ENCODE measurements around the gene SPNS1. TPM values are rescaled to one million over a fixed set of nuclear protein-coding genes. Genes with fewer than 3 reads are reported as not detected.

Gene SPNS1
- total RNA-seq, 1 donor from 2014 or later, result 59.3 TPM

DNA sequence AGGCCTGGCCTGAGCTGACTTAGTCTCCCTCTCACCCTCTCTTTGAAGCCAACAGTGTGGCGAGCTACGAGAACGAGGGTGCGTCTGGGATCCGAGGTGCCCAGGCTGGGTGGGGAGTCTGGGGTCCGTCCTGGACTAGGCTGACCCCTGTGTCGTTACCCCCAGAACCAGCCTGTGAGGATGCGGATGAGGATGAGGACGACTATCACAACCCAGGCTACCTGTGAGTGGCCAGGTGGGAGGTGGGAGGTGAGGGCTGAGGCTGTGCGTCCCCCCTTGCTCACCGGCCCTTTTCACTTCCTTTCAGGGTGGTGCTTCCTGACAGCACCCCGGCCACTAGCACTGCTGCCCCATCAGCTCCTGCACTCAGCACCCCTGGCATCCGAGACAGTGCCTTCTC, 11.9 kb downstream of the SPNS1 start:
- Histone ChIP-seq H3K4me1 (no peaks in the 10 kb centered on the region), H3K27ac (no peak overlapping the region), H3K4me3 (no peak overlapping the region), H3K9me3 (no peaks in the 10 kb centered on the region), H3K36me3 (peaks cover 57 to 68% of the 10 kb centered on the region in 2 donors), H3K27me3 (no peaks in the 10 kb centered on the region)
- TF ChIP-seq, protein P1, sequence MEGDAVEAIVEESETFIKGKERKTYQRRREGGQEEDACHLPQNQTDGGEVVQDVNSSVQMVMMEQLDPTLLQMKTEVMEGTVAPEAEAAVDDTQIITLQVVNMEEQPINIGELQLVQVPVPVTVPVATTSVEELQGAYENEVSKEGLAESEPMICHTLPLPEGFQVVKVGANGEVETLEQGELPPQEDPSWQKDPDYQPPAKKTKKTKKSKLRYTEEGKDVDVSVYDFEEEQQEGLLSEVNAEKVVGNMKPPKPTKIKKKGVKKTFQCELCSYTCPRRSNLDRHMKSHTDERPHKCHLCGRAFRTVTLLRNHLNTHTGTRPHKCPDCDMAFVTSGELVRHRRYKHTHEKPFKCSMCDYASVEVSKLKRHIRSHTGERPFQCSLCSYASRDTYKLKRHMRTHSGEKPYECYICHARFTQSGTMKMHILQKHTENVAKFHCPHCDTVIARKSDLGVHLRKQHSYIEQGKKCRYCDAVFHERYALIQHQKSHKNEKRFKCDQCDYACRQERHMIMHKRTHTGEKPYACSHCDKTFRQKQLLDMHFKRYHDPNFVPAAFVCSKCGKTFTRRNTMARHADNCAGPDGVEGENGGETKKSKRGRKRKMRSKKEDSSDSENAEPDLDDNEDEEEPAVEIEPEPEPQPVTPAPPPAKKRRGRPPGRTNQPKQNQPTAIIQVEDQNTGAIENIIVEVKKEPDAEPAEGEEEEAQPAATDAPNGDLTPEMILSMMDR (IDR thresholded peaks at IDR 0.05), result no peak
- no peak for DNase-seq (ENCODE audit: low spot score in 2 of 2)
- intact Hi-C loops (cut with DNase I), result no loop called here

DNA sequence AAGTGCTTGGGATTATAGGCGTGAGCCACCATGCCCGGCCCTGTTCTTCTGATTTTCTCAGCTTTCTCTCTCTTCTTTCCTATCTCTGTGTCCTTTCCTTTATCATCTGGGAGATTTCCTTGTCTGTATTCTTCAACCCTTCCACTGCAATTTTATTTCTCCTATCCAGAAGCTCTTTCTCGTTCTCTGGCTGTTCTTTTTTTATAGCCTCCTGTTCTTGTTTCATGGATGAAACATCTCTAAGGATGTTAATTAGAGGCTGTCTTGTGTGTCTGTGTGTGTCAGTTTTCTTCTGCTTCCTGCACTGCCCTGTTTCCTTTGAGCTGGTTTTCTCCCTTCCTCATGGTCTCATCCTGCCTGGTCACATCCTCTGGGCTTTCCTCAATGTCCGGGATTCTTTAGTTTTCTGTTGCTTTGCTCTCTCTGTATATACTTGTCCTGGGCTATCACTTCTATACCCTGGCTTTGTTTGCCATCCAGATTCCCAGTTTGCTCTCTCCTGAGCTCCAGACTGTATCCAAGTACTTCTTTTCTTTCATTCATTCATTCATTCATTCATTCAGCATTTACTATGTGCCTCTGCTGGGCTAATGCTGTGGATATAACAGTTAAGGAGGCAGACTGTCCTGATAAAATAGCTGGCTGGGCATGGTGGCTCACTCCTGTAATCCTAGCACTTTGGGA, 12.7 kb downstream of the SPNS1 start:
- H3K9me3 ChIP-seq, result no peaks in the 10 kb centered on the region
- H3K27me3 ChIP-seq, result no peaks in the 10 kb centered on the region
- intact Hi-C loops (cut with DNase I), result no loop called here
- TF ChIP-seq, protein P1 (IDR thresholded peaks at IDR 0.05), result no peak
- H3K4me3 ChIP-seq, result no peak overlapping the region
- DNase-seq (ENCODE audit: low spot score in 2 of 2), result no peak
- no peaks in the 10 kb centered on the region for H3K4me1 ChIP-seq
- H3K36me3 ChIP-seq, result peaks cover 49 to 63% of the 10 kb centered on the region in 2 donors
- H3K27ac ChIP-seq, result no peak overlapping the region

DNA sequence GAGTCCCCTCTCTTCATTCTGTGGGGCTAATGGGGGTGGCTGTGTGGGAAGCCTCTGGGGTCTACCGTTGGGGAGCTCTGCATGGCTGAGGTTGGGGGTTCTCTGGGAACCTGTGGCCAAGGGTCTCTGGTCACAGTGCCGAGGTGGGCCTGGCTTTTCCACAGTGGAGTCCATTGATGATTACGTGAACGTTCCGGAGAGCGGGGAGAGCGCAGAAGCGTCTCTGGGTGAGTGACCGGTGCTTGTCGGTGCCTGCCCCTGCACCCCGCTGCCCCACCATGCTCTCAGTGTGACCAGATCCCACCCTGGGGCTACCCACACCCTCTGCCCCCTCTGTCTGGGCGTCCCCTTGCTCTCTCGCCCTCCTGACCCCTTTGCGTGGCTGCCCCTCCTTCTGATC, 14.8 kb downstream of the SPNS1 start:
- Histone ChIP-seq H3K36me3 (peaks cover 29 to 47% of the 10 kb centered on the region in 2 donors), H3K4me1 (no peaks in the 10 kb centered on the region), H3K9me3 (no peaks in the 10 kb centered on the region), H3K27me3 (no peaks in the 10 kb centered on the region), H3K27ac (no peak overlapping the region), H3K4me3 (no peak overlapping the region)
- no peak for DNase-seq (ENCODE audit: low spot score in 2 of 2)
- TF ChIP-seq, protein P1 (IDR thresholded peaks at IDR 0.05), result no peak
- intact Hi-C loops (cut with DNase I), result no loop called here

DNA sequence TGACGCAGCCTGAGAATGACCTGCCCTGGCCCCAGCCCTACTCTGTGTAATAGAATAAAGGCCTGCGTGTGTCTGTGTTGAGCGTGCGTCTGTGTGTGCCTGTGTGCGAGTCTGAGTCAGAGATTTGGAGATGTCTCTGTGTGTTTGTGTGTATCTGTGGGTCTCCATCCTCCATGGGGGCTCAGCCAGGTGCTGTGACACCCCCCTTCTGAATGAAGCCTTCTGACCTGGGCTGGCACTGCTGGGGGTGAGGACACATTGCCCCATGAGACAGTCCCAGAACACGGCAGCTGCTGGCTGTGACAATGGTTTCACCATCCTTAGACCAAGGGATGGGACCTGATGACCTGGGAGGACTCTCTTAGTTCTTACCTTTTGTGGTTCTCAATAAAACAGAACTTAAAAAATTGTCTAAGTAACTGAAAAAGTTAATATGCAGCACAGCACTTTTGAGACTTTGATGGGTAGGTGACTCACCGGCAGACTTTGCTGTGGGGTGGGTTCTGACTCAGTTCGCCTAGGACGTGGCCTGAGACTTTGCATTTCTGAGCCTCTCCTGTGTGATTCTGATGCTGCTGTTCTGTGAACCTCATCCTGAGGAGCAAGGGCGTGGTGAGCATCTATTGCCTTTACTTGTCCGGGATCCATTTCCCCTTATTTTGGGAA, 15.9 kb downstream of the SPNS1 start:
- H3K27ac ChIP-seq, result no peak overlapping the region
- TF ChIP-seq, protein P1 (IDR thresholded peaks at IDR 0.05), result no peak
- no peak overlapping the region for H3K4me3 ChIP-seq
- no peaks in the 10 kb centered on the region for H3K9me3 ChIP-seq
- no peaks in the 10 kb centered on the region for H3K27me3 ChIP-seq
- intact Hi-C loops (cut with DNase I), result no loop called here
- H3K4me1 ChIP-seq, result no peaks in the 10 kb centered on the region
- H3K36me3 ChIP-seq, result peaks cover 21 to 35% of the 10 kb centered on the region in 2 donors
- no peak for DNase-seq (ENCODE audit: low spot score in 2 of 2)

DNA sequence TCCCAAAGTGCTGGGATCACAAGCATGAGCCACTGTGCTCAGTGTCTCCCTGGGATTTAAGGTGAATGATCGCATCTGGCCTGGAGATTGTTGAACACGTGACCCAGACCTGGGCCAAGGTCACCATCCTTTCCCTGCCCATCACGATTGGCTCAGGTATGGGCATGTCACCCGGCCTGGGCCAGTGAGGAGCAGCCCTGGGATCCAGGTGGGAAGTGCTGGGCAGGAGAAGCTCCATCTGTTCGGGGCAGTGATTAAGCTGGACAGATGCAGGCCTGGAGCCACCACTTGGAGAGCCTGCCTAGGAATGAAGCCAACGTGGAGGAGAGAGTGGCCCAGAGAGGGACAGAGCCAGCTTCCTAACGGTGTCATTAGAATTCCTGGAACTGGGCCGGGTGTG, 17.1 kb downstream of the SPNS1 start:
- Histone ChIP-seq H3K4me3 (no peak overlapping the region), H3K27me3 (no peaks in the 10 kb centered on the region), H3K9me3 (no peaks in the 10 kb centered on the region), H3K36me3 (peaks cover 12 to 27% of the 10 kb centered on the region in 2 donors), H3K4me1 (no peaks in the 10 kb centered on the region), H3K27ac (no peak overlapping the region)
- DNase-seq (ENCODE audit: low spot score in 2 of 2), result no peak
- TF ChIP-seq, protein P1 (IDR thresholded peaks at IDR 0.05), result no peak
- intact Hi-C loops (cut with DNase I), result no loop called here
